ENCODE measurements around the gene CD4. TPM values are rescaled to one million over a fixed set of nuclear protein-coding genes. Genes with fewer than 3 reads are reported as not detected.
"Not testable (repeated sequence)": the region's sequence is repeated elsewhere in the genome, so short reads cannot be mapped to it uniquely, and the experiment has no call there.

The CD4 gene
- total RNA-seq, 1 donor from 2014 or later = 7.4 TPM

- Histone ChIP-seq H3K36me3 (peaks cover 37% of the 10 kb centered on the region), H3K9me3 (replicated peaks) (no peaks in the 10 kb centered on the region), H3K4me3 (peak overlapping the region; percentile 100), H3K27me3 (ENCODE audit: low read depth) (no peaks in the 10 kb centered on the region), H3K27ac (replicated peaks) (peak overlapping the region; percentile 99), H3K4me1 (peaks cover 68% of the 10 kb centered on the region)
- peak; percentile 95 for TF ChIP-seq CTCF (IDR thresholded peaks at IDR 0.05; ENCODE audit: borderline replicate concordance)
- intact Hi-C loops (cut with micrococcal nuclease) = no loop called here
- DNase-seq = peak; percentile 69
These were observed 80.0 kb downstream of the CD4 start for GRCh38 chr12:6869049-6870021.

- H3K27ac ChIP-seq (replicated peaks) = peak overlapping the region; percentile 99
- H3K36me3 ChIP-seq = peaks cover 31% of the 10 kb centered on the region
- H3K9me3 ChIP-seq (replicated peaks); H3K4me3 ChIP-seq; H3K27me3 ChIP-seq (ENCODE audit: low read depth); intact Hi-C loops (cut with micrococcal nuclease); DNase-seq: not testable (repeated sequence)
- H3K4me1 ChIP-seq = peaks cover 68% of the 10 kb centered on the region
These were observed 81.0 kb downstream of the CD4 start for GRCh38 chr12:6870304-6870703.

Other genes with a start within 250 kb of the CD4 start
- 14.4 TPM for gene IFFO1, start 233.5 kb upstream of the CD4 start, total RNA-seq
- 15.3 TPM for gene NOP2, start 221.2 kb upstream of the CD4 start, total RNA-seq
- 151 TPM for gene CHD4, start 182.1 kb upstream of the CD4 start, total RNA-seq
- 7.0 TPM for gene LPAR5, start 153.6 kb upstream of the CD4 start, total RNA-seq
- gene ACRBP, start 142.1 kb upstream of the CD4 start, total RNA-seq = 1.4 TPM
- gene ING4, start 126.4 kb upstream of the CD4 start, total RNA-seq = 23.2 TPM
- 26.5 TPM for gene ZNF384, start 100.2 kb upstream of the CD4 start, total RNA-seq
- gene PIANP, start 88.7 kb upstream of the CD4 start, total RNA-seq = 0.41 TPM
- 73.2 TPM for gene COPS7A, start 65.5 kb upstream of the CD4 start, total RNA-seq
- gene MLF2, start 36.4 kb upstream of the CD4 start, total RNA-seq = 153 TPM
- gene PTMS, start 23.2 kb upstream of the CD4 start, total RNA-seq = 104 TPM
- not detected for gene LAG3, start 17.0 kb upstream of the CD4 start, total RNA-seq
- gene GPR162, start 32.3 kb downstream of the CD4 start, total RNA-seq = 6.5 TPM
- 17.5 TPM for gene P3H3, start 38.9 kb downstream of the CD4 start, total RNA-seq
- gene GNB3, start 51.4 kb downstream of the CD4 start, total RNA-seq = 7.5 TPM
- 0.55 TPM for gene CDCA3, start 61.8 kb downstream of the CD4 start, total RNA-seq
- gene USP5, start 62.6 kb downstream of the CD4 start, total RNA-seq = 73.6 TPM
- gene TPI1, start 78.0 kb downstream of the CD4 start, total RNA-seq = 753 TPM
- 3.2 TPM for gene SPSB2, start 83.8 kb downstream of the CD4 start, total RNA-seq
- 11.6 TPM for gene LRRC23, start 115.3 kb downstream of the CD4 start, total RNA-seq
- 14.8 TPM for gene ENO2, start 125.1 kb downstream of the CD4 start, total RNA-seq
- gene ATN1, start 138.4 kb downstream of the CD4 start, total RNA-seq = 71.4 TPM
- not detected for gene RNU7-1, start 154.3 kb downstream of the CD4 start, total RNA-seq
- 227 TPM for gene C12orf57, start 154.5 kb downstream of the CD4 start, total RNA-seq
- 6.7 TPM for gene PTPN6, start 161.8 kb downstream of the CD4 start, total RNA-seq
- gene PHB2, start 181.1 kb downstream of the CD4 start, total RNA-seq = 142 TPM
- 44.3 TPM for gene EMG1, start 181.4 kb downstream of the CD4 start, total RNA-seq
- 35.1 TPM for gene LPCAT3, start 228.9 kb downstream of the CD4 start, total RNA-seq